GM10847 (cell line): Measurements from ENCODE around the gene BCKDHA.

Source experiments
- POLR2A ChIP-seq: IDR thresholded peaks from 2 replicates; pipeline ENCODE4 v1.6.1; 2011; ENCODE audit not compliant: insufficient read length; ENCODE audit errors: extremely low read depth

BCKDHA gene

GRCh38 chr19:41397086-41398049 lies at the start of gene BCKDHA, which contains the start of gene EXOSC5:
TSS of gene BCKDHA (plus strand) at chr19:41397818. CDS start at chr19:41397828, 10 bp downstream.
TSS of gene EXOSC5 (minus strand) at chr19:41397359. CDS start at chr19:41397328, 31 bp downstream.
- TF ChIP-seq POLR2A: peak; percentile 54

GRCh38 chr19:41350735-41351338 lies 46.8 kb upstream of the BCKDHA start:
- no peak for TF ChIP-seq POLR2A

GRCh38 chr19:41351339-41352245 lies 46.0 kb upstream of the BCKDHA start:
- TF ChIP-seq POLR2A: peak; percentile 61

- TF ChIP-seq POLR2A: no peak
Observed at GRCh38 chr19:41352279-41352608, 45.4 kb upstream of the BCKDHA start.

GRCh38 chr19:41352609-41353465 lies 44.8 kb upstream of the BCKDHA start:
- TF ChIP-seq POLR2A: peak; percentile 25

- peak; percentile 93 for TF ChIP-seq POLR2A
Observed at GRCh38 chr19:41353466-41354342, 43.9 kb upstream of the BCKDHA start, which contains the start of gene TGFB1. TSS of gene TGFB1 (minus strand) at chr19:41353922. CDS start at chr19:41353044, 878 bp downstream.

- TF ChIP-seq POLR2A: no peak
Observed at GRCh38 chr19:41354343-41354953, 43.2 kb upstream of the BCKDHA start.

GRCh38 chr19:41355035-41355434 lies 42.6 kb upstream of the BCKDHA start:
- TF ChIP-seq POLR2A: no peak

GRCh38 chr19:41355802-41356201 lies 41.8 kb upstream of the BCKDHA start:
- TF ChIP-seq POLR2A: no peak

- TF ChIP-seq POLR2A: no peak
Observed at GRCh38 chr19:41356984-41357739, 40.5 kb upstream of the BCKDHA start.

GRCh38 chr19:41357746-41358145 lies 39.9 kb upstream of the BCKDHA start:
- no peak for TF ChIP-seq POLR2A

- TF ChIP-seq POLR2A: no peak
Observed at GRCh38 chr19:41359741-41360140, 37.9 kb upstream of the BCKDHA start.
